HG03354 (cell line): ENCODE data around the gene PRKAR1A.

Experiments
- ATAC-seq: cut with Tn5 transposase; IDR thresholded peaks from one replicate; pipeline ENCODE4 v1.9.1; 2021; ENCODE audit warnings: mild to moderate bottlenecking; ENCODE audit not compliant: unreplicated experiment, poor library complexity, severe bottlenecking

The PRKAR1A gene

GRCh38 chr17:68595496-68595895, 83.3 kb downstream of the PRKAR1A start:
- ATAC-seq, result no peak

- ATAC-seq, result no peak
Measured at GRCh38 chr17:68595986-68596385, 83.8 kb downstream of the PRKAR1A start.

- no peak for ATAC-seq
Measured at GRCh38 chr17:68596411-68596945, 84.2 kb downstream of the PRKAR1A start.

GRCh38 chr17:68598074-68598473, 85.8 kb downstream of the PRKAR1A start:
- no peak for ATAC-seq

GRCh38 chr17:68598545-68598961, 86.3 kb downstream of the PRKAR1A start:
- no peak for ATAC-seq

- ATAC-seq, result no peak
Measured at GRCh38 chr17:68599091-68599490, 86.9 kb downstream of the PRKAR1A start.

- no peak for ATAC-seq
Measured at GRCh38 chr17:68599552-68600066, 87.4 kb downstream of the PRKAR1A start.

GRCh38 chr17:68600067-68600930, 88.1 kb downstream of the PRKAR1A start:
- ATAC-seq, result no peak
